PC-3 (cell line): ENCODE measurements around the gene BCAS3. TPM values are rescaled to one million over a fixed set of nuclear protein-coding genes. Genes with fewer than 3 reads are reported as not detected.
A peak's percentile ranks its signal among the peaks of the same experiment; 100 is the strongest.

Source experiments
- ATAC-seq: fragments of 200-7000 bp; cut with Tn5 transposase; 2 replicates; pipeline ENCODE4 v1.9.1; 2020; ENCODE audit warnings: mild to moderate bottlenecking, moderate library complexity
- BruUV-seq: library from RNA; stranded (reverse); fragments of 400-500 nt; replicated peaks from 2 replicates; lab custom pipeline; 2021; lab: Mats Ljungman, UMichigan
- CTCF ChIA-PET: fragments of 300-600 bp; sonication (Branson Sonifier 250); formaldehyde crosslinking; loops from one replicate; lab custom pipeline; 2022; ENCODE audit warnings: antibody characterized with exemption; lab: Charles Lee
- POLR2A ChIA-PET: fragments of 300-600 bp; sonication (Branson Sonifier 250); formaldehyde crosslinking; loops from one replicate; lab custom pipeline; 2022; ENCODE audit warnings: antibody characterized with exemption; ENCODE audit not compliant: unreplicated experiment; lab: Charles Lee
- DNase-seq: peaks from one replicate; pipeline ENCODE4 v3.0.0-alpha.2; 2015
- H2AFZ ChIP-seq: fragments of 300-600 bp; sonication (generic); 2 replicates; pipeline ENCODE4 v1.6.0; 2016; ENCODE audit warnings: antibody characterized with exemption, low read length
- H3F3A ChIP-seq: fragments of 300-600 bp; sonication (generic); one replicate; pipeline ENCODE4 v1.6.0; 2017; ENCODE audit warnings: antibody characterized with exemption, low read length, control low read depth, mild to moderate bottlenecking; ENCODE audit not compliant: unreplicated experiment
- H3K27ac ChIP-seq: fragments of 300-600 bp; sonication (generic); 2 replicates; pipeline ENCODE4 v1.5.1; 2016; ENCODE audit warnings: mild to moderate bottlenecking, low read length
- H3K27me3 ChIP-seq: fragments of 300-600 bp; sonication (generic); 2 replicates; pipeline ENCODE4 v1.6.1; 2016; ENCODE audit warnings: low read length, mixed read lengths
- H3K36me3 ChIP-seq: fragments of 300-600 bp; sonication (generic); 2 replicates; pipeline ENCODE4 v1.6.1; 2016; ENCODE audit warnings: low read depth, mixed run types, low read length, mixed read lengths
- H3K4me1 ChIP-seq: fragments of 300-600 bp; sonication (generic); 2 replicates; pipeline ENCODE4 v1.5.1; 2016; ENCODE audit warnings: low read length; ENCODE audit not compliant: insufficient read depth
- H3K4me2 ChIP-seq: fragments of 300-600 bp; sonication (generic); 2 replicates; pipeline ENCODE4 v1.6.0; 2016; ENCODE audit warnings: low read length
- H3K4me3 ChIP-seq: fragments of 300-600 bp; sonication (generic); 2 replicates; pipeline ENCODE4 v1.5.1; 2016; ENCODE audit warnings: mild to moderate bottlenecking, low read length, mixed read lengths
- H3K79me2 ChIP-seq: fragments of 300-600 bp; sonication (generic); 2 replicates; pipeline ENCODE4 v1.6.1; 2017; ENCODE audit warnings: low read length, mixed read lengths
- H3K9ac ChIP-seq: fragments of 300-600 bp; sonication (generic); 2 replicates; pipeline ENCODE4 v1.6.0; 2016; ENCODE audit warnings: mild to moderate bottlenecking, low read length
- H3K9me2 ChIP-seq: fragments of 300-600 bp; sonication (generic); replicated peaks from 2 replicates; pipeline ENCODE4 v1.6.1; 2016; ENCODE audit warnings: mixed run types, low read length, mixed read lengths
- H3K9me3 ChIP-seq: fragments of 300-600 bp; sonication (generic); 2 replicates; pipeline ENCODE4 v1.6.1; 2016; ENCODE audit warnings: low read length, mixed read lengths
- H4K20me1 ChIP-seq: fragments of 300-600 bp; sonication (generic); 2 replicates; pipeline ENCODE4 v1.6.1; 2016; ENCODE audit warnings: low read length, mixed read lengths
- EZH2 ChIP-seq: fragments of 300-600 bp; sonication (generic); IDR thresholded peaks from one replicate; pipeline ENCODE4 v1.6.1; 2017; ENCODE audit warnings: antibody characterized with exemption, mild to moderate bottlenecking, low read length; ENCODE audit not compliant: unreplicated experiment
- EZH2phosphoT487 ChIP-seq: fragments of 300-600 bp; sonication (generic); IDR thresholded peaks from 2 replicates; pipeline ENCODE4 v1.6.1; 2018; ENCODE audit warnings: mild to moderate bottlenecking, antibody characterized with exemption, low read length, borderline replicate concordance
- intact Hi-C: fragments of 100-400 bp; cut with micrococcal nuclease; formaldehyde crosslinking; loops from 2 replicates; pipeline ENCODE4 v1.9.0; 2023
- total RNA-seq: library from RNA; depleted of rRNA; stranded (reverse); fragments of >200 nt; gene quantifications from 2 replicates; pipeline ENCODE4 v1.2.3, GENCODE V29; 2014
- TF ChIP-seq, protein P1 (sequence below): fragments of 300-600 bp; sonication (generic); conservative IDR thresholded peaks from 2 replicates; pipeline ENCODE4 v1.5.1; 2017; ENCODE audit warnings: antibody characterized with exemption, low read depth, mild to moderate bottlenecking, low read length

The BCAS3 gene
- total RNA-seq, 1 experiment from 2014 or later = 25.9 TPM

DNA sequence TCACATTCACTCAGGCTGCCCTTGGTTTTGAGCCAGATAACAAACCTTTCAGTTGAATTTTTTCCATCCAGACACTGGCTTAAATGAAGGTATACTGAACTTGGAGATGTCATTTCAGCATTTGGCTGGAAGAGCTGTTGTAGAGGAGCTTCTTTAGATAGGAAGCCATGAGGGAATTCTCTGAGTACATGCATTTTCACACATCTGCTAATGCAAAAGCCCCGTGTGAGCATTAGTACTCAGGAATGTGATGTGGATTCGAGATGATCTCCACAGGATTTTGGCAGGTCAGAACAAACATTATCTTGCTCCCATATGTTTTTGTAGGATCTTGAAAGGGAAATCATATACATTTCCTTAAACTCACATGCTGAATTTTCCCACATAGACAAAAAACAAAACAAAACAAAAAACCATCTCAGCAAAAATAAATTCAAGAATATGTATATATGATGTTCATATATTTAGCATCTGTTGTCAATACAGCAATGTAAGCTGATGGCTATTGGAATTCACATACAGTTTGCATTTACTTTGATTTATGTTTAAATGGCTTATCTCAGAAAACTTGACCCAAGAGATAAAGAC, 444.8 kb downstream of the BCAS3 start:
- H3K79me2 ChIP-seq = no peaks in the 10 kb centered on the region
- no peaks in the 10 kb centered on the region for H3K9me3 ChIP-seq
- H3K4me1 ChIP-seq = peaks cover 7% of the 10 kb centered on the region
- no peak overlapping the region for H3K4me3 ChIP-seq
- H3F3A ChIP-seq = no peaks in the 10 kb centered on the region
- H2AFZ ChIP-seq = no peak overlapping the region
- H3K4me2 ChIP-seq = no peak overlapping the region
- no peak overlapping the region for H3K27ac ChIP-seq
- DNase-seq (no peak), ATAC-seq (no peak)
- TF ChIP-seq, protein P1, sequence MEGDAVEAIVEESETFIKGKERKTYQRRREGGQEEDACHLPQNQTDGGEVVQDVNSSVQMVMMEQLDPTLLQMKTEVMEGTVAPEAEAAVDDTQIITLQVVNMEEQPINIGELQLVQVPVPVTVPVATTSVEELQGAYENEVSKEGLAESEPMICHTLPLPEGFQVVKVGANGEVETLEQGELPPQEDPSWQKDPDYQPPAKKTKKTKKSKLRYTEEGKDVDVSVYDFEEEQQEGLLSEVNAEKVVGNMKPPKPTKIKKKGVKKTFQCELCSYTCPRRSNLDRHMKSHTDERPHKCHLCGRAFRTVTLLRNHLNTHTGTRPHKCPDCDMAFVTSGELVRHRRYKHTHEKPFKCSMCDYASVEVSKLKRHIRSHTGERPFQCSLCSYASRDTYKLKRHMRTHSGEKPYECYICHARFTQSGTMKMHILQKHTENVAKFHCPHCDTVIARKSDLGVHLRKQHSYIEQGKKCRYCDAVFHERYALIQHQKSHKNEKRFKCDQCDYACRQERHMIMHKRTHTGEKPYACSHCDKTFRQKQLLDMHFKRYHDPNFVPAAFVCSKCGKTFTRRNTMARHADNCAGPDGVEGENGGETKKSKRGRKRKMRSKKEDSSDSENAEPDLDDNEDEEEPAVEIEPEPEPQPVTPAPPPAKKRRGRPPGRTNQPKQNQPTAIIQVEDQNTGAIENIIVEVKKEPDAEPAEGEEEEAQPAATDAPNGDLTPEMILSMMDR = no peak
- TF ChIP-seq EZH2 (no peak), EZH2phosphoT487 (no peak)
- no peaks in the 10 kb centered on the region for H3K36me3 ChIP-seq
- H3K9me2 ChIP-seq = no peaks in the 10 kb centered on the region
- no peaks in the 10 kb centered on the region for H3K27me3 ChIP-seq
- no peaks in the 10 kb centered on the region for H4K20me1 ChIP-seq
- no TSS peak for BruUV-seq
- intact Hi-C loops = no loop called here
- ChIA-PET POLR2A (no interaction called here), CTCF (no interaction called here)
- H3K9ac ChIP-seq = no peak overlapping the region

DNA sequence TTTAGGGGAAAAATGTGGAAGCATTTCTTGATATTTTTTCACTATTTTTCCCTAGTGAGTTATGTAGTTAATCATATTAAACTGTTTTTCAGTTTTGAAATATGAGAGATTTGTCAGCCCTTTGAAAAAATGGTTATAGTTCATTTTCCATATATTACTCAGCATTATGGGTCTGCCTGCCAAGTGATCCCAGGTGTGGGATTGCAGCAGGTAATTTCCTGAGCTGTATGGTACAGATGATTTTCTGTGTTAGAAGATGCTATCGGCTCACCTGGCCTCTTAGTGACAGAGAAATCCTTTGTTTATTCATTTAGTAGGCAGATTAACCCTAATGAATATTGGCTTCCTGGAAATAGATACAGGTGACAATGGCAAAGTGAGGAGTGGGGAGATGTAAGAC, 446.9 kb downstream of the BCAS3 start:
- intact Hi-C loops = no loop called here
- TF ChIP-seq EZH2phosphoT487 (no peak), EZH2 (no peak)
- TF ChIP-seq, protein P1 = no peak
- H3K27ac ChIP-seq = no peak overlapping the region
- H3K36me3 ChIP-seq = no peaks in the 10 kb centered on the region
- H3K4me2 ChIP-seq = no peak overlapping the region
- no peak overlapping the region for H3K4me3 ChIP-seq
- no peak for ATAC-seq
- H3F3A ChIP-seq = no peaks in the 10 kb centered on the region
- no peaks in the 10 kb centered on the region for H3K9me2 ChIP-seq
- CTCF ChIA-PET = no interaction called here
- H3K27me3 ChIP-seq = no peaks in the 10 kb centered on the region
- peaks cover 7% of the 10 kb centered on the region for H3K4me1 ChIP-seq
- H4K20me1 ChIP-seq = no peaks in the 10 kb centered on the region
- no peak overlapping the region for H3K9ac ChIP-seq
- peak; percentile 24 for DNase-seq
- H3K79me2 ChIP-seq = no peaks in the 10 kb centered on the region
- no peak overlapping the region for H2AFZ ChIP-seq
- no peaks in the 10 kb centered on the region for H3K9me3 ChIP-seq
- BruUV-seq = no TSS peak
- POLR2A ChIA-PET = no interaction called here

DNA sequence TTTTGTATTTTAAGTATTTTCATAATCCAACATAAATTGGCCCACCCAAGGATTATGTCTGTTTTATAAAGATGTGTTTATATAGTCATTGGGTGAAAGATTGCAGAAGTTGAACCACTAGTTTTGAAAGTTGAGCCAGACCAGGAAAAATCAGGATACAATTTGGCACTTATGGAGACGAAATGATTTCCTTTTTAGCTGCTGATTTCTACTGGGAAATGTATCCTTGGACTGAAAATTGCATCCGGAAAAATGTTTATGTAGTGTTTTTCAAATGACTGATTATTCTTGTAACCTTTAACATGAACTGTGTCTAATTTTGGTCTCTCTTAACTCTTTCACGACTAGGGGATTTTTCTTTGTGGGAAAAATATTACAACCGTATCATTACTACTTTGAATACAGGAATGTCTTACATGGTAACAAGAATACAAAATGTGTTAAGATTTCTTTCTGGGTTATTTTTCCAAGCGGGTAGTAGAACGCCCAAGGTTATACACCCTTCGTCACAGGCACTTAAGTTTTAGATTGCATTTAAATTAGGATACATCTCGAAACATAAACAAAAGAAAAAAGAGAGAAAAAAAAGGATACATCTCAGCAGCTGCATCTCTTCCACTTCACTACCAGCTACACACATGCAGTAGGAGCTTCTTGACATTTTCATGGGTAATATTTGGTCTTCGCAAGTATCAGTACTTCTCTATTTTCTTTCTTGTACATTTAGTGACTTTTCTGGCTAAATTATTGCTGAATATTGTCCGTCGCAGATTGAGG, 449.0 kb downstream of the BCAS3 start:
- ATAC-seq = no peak
- intact Hi-C loops = no loop called here
- TF ChIP-seq, protein P1 = no peak
- TF ChIP-seq EZH2 (no peak), EZH2phosphoT487 (no peak)
- H3K4me1 ChIP-seq = peaks cover 7% of the 10 kb centered on the region
- no peaks in the 10 kb centered on the region for H3K36me3 ChIP-seq
- H2AFZ ChIP-seq = no peak overlapping the region
- H3K27me3 ChIP-seq = no peaks in the 10 kb centered on the region
- H3K4me2 ChIP-seq = no peak overlapping the region
- CTCF ChIA-PET = no interaction called here
- POLR2A ChIA-PET = no interaction called here
- H3K27ac ChIP-seq = no peak overlapping the region
- H3K79me2 ChIP-seq = no peaks in the 10 kb centered on the region
- BruUV-seq = no TSS peak
- no peaks in the 10 kb centered on the region for H3K9me3 ChIP-seq
- H3F3A ChIP-seq = no peaks in the 10 kb centered on the region
- H3K4me3 ChIP-seq = no peak overlapping the region
- H3K9ac ChIP-seq = no peak overlapping the region
- DNase-seq = no peak
- H4K20me1 ChIP-seq = no peaks in the 10 kb centered on the region
- H3K9me2 ChIP-seq = no peaks in the 10 kb centered on the region
